Measurements from ENCODE around the gene CT83. TPM values are rescaled to one million over a fixed set of nuclear protein-coding genes. Genes with fewer than 3 reads are reported as not detected.

The CT83 gene
- not detected for total RNA-seq

- no peaks in the 10 kb centered on the region for H3K36me3 ChIP-seq (ENCODE audit: control insufficient read depth in 3 of 3, insufficient read depth in 3 of 3, low read length in 3 of 3)
- no peak within 1 kb of the TSS for H3K4me3 ChIP-seq (ENCODE audit: low read length in 3 of 3)
- no peak within 1 kb of the TSS for H3K9ac ChIP-seq (ENCODE audit: low read depth in 1 of 3, low read length in 3 of 3)
- H3K9me3 ChIP-seq (ENCODE audit: control insufficient read depth in 3 of 3, low read length in 3 of 3): no peaks in the 10 kb centered on the region
- H3K27ac ChIP-seq (ENCODE audit: low read depth, low read length): no peak within 1 kb of the TSS
- H3K27me3 ChIP-seq (ENCODE audit: control insufficient read depth in 3 of 3, insufficient read depth in 3 of 3, low read length in 3 of 3): no peaks in the 10 kb centered on the region
- H3K4me1 ChIP-seq (ENCODE audit: control insufficient read depth in 3 of 3, insufficient read depth in 3 of 3, low read length in 3 of 3): no peaks in the 10 kb centered on the region
These were observed at the start of gene CT83 for GRCh38 chrX:116462822-116463221. CT83 (minus strand) TSS chrX:116462976; CDS start chrX:116462856, 120 bp downstream.

- H3K27me3 ChIP-seq (ENCODE audit: control insufficient read depth in 3 of 3, insufficient read depth in 3 of 3, low read length in 3 of 3): no peaks in the 10 kb centered on the region
- no peaks in the 10 kb centered on the region for H3K36me3 ChIP-seq (ENCODE audit: control insufficient read depth in 3 of 3, insufficient read depth in 3 of 3, low read length in 3 of 3)
- H3K9ac ChIP-seq (ENCODE audit: low read depth in 1 of 3, low read length in 3 of 3): no peak overlapping the region
- no peaks in the 10 kb centered on the region for H3K4me1 ChIP-seq (ENCODE audit: control insufficient read depth in 3 of 3, insufficient read depth in 3 of 3, low read length in 3 of 3)
- no peaks in the 10 kb centered on the region for H3K9me3 ChIP-seq (ENCODE audit: control insufficient read depth in 3 of 3, low read length in 3 of 3)
- no peak overlapping the region for H3K27ac ChIP-seq (ENCODE audit: low read depth, low read length)
- no peak overlapping the region for H3K4me3 ChIP-seq (ENCODE audit: low read length in 3 of 3)
These were observed 37.0 kb upstream of the CT83 start for GRCh38 chrX:116499780-116500179.

GRCh38 chrX:116493271-116493670, 30.5 kb upstream of the CT83 start:
- Histone ChIP-seq H3K4me1 (ENCODE audit: control insufficient read depth in 3 of 3, insufficient read depth in 3 of 3, low read length in 3 of 3) (no peaks in the 10 kb centered on the region), H3K36me3 (ENCODE audit: control insufficient read depth in 3 of 3, insufficient read depth in 3 of 3, low read length in 3 of 3) (no peaks in the 10 kb centered on the region)

GRCh38 chrX:116490104-116490503, 27.3 kb upstream of the CT83 start:
- Histone ChIP-seq H3K4me3 (ENCODE audit: low read length in 3 of 3) (no peak overlapping the region), H3K27ac (ENCODE audit: low read depth, low read length) (no peak overlapping the region), H3K36me3 (ENCODE audit: control insufficient read depth in 3 of 3, insufficient read depth in 3 of 3, low read length in 3 of 3) (no peaks in the 10 kb centered on the region), H3K27me3 (ENCODE audit: control insufficient read depth in 3 of 3, insufficient read depth in 3 of 3, low read length in 3 of 3) (no peaks in the 10 kb centered on the region), H3K9ac (ENCODE audit: low read depth in 1 of 3, low read length in 3 of 3) (no peak overlapping the region), H3K4me1 (ENCODE audit: control insufficient read depth in 3 of 3, insufficient read depth in 3 of 3, low read length in 3 of 3) (no peaks in the 10 kb centered on the region), H3K9me3 (ENCODE audit: control insufficient read depth in 3 of 3, low read length in 3 of 3) (no peaks in the 10 kb centered on the region)

More at GRCh38 chrX:116493271-116493670, 30.5 kb upstream of the CT83 start:
- H3K9ac ChIP-seq (ENCODE audit: low read depth in 1 of 3, low read length in 3 of 3): no peak overlapping the region
- no peaks in the 10 kb centered on the region for H3K27me3 ChIP-seq (ENCODE audit: control insufficient read depth in 3 of 3, insufficient read depth in 3 of 3, low read length in 3 of 3)
- H3K4me3 ChIP-seq (ENCODE audit: low read length in 3 of 3): no peak overlapping the region
- H3K27ac ChIP-seq (ENCODE audit: low read depth, low read length): no peak overlapping the region
- no peaks in the 10 kb centered on the region for H3K9me3 ChIP-seq (ENCODE audit: control insufficient read depth in 3 of 3, low read length in 3 of 3)

- no peaks in the 10 kb centered on the region for H3K36me3 ChIP-seq (ENCODE audit: control insufficient read depth in 3 of 3, insufficient read depth in 3 of 3, low read length in 3 of 3)
- no peaks in the 10 kb centered on the region for H3K27me3 ChIP-seq (ENCODE audit: control insufficient read depth in 3 of 3, insufficient read depth in 3 of 3, low read length in 3 of 3)
- no peak overlapping the region for H3K27ac ChIP-seq (ENCODE audit: low read depth, low read length)
- no peaks in the 10 kb centered on the region for H3K9me3 ChIP-seq (ENCODE audit: control insufficient read depth in 3 of 3, low read length in 3 of 3)
- H3K4me3 ChIP-seq (ENCODE audit: low read length in 3 of 3): no peak overlapping the region
- no peaks in the 10 kb centered on the region for H3K4me1 ChIP-seq (ENCODE audit: control insufficient read depth in 3 of 3, insufficient read depth in 3 of 3, low read length in 3 of 3)
- H3K9ac ChIP-seq (ENCODE audit: low read depth in 1 of 3, low read length in 3 of 3): no peak overlapping the region
These were observed 17.3 kb upstream of the CT83 start for GRCh38 chrX:116480059-116480458.

- Histone ChIP-seq H3K9me3 (ENCODE audit: control insufficient read depth in 3 of 3, low read length in 3 of 3) (no peaks in the 10 kb centered on the region), H3K27ac (ENCODE audit: low read depth, low read length) (no peak overlapping the region), H3K4me3 (ENCODE audit: low read length in 3 of 3) (no peak overlapping the region), H3K9ac (ENCODE audit: low read depth in 1 of 3, low read length in 3 of 3) (no peak overlapping the region), H3K27me3 (ENCODE audit: control insufficient read depth in 3 of 3, insufficient read depth in 3 of 3, low read length in 3 of 3) (no peaks in the 10 kb centered on the region), H3K4me1 (ENCODE audit: control insufficient read depth in 3 of 3, insufficient read depth in 3 of 3, low read length in 3 of 3) (no peaks in the 10 kb centered on the region), H3K36me3 (ENCODE audit: control insufficient read depth in 3 of 3, insufficient read depth in 3 of 3, low read length in 3 of 3) (no peaks in the 10 kb centered on the region)
These were observed 13.6 kb downstream of the CT83 start for GRCh38 chrX:116449156-116449555.

- Histone ChIP-seq H3K27ac (ENCODE audit: low read depth, low read length) (no peak within 1 kb of the TSS), H3K27me3 (ENCODE audit: control insufficient read depth in 3 of 3, insufficient read depth in 3 of 3, low read length in 3 of 3) (no peaks in the 10 kb centered on the region), H3K4me1 (ENCODE audit: control insufficient read depth in 3 of 3, insufficient read depth in 3 of 3, low read length in 3 of 3) (no peaks in the 10 kb centered on the region), H3K4me3 (ENCODE audit: low read length in 3 of 3) (no peak within 1 kb of the TSS), H3K9ac (ENCODE audit: low read depth in 1 of 3, low read length in 3 of 3) (no peak within 1 kb of the TSS), H3K36me3 (ENCODE audit: control insufficient read depth in 3 of 3, insufficient read depth in 3 of 3, low read length in 3 of 3) (no peaks in the 10 kb centered on the region), H3K9me3 (ENCODE audit: control insufficient read depth in 3 of 3, low read length in 3 of 3) (no peaks in the 10 kb centered on the region)
These were observed 26.4 kb downstream of the CT83 start, which contains the start of gene SLC6A14 for GRCh38 chrX:116436358-116436816. SLC6A14 (plus strand) TSS chrX:116436606; CDS start chrX:116436710, 104 bp downstream.

GRCh38 chrX:116435597-116435996, 27.2 kb downstream of the CT83 start:
- H3K36me3 ChIP-seq (ENCODE audit: control insufficient read depth in 3 of 3, insufficient read depth in 3 of 3, low read length in 3 of 3): no peaks in the 10 kb centered on the region
- no peak overlapping the region for H3K9ac ChIP-seq (ENCODE audit: low read depth in 1 of 3, low read length in 3 of 3)
- no peaks in the 10 kb centered on the region for H3K9me3 ChIP-seq (ENCODE audit: control insufficient read depth in 3 of 3, low read length in 3 of 3)
- no peaks in the 10 kb centered on the region for H3K27me3 ChIP-seq (ENCODE audit: control insufficient read depth in 3 of 3, insufficient read depth in 3 of 3, low read length in 3 of 3)
- H3K27ac ChIP-seq (ENCODE audit: low read depth, low read length): no peak overlapping the region
- H3K4me1 ChIP-seq (ENCODE audit: control insufficient read depth in 3 of 3, insufficient read depth in 3 of 3, low read length in 3 of 3): no peaks in the 10 kb centered on the region
- H3K4me3 ChIP-seq (ENCODE audit: low read length in 3 of 3): no peak overlapping the region

- no peaks in the 10 kb centered on the region for H3K9me3 ChIP-seq (ENCODE audit: control insufficient read depth in 3 of 3, low read length in 3 of 3)
- no peaks in the 10 kb centered on the region for H3K27me3 ChIP-seq (ENCODE audit: control insufficient read depth in 3 of 3, insufficient read depth in 3 of 3, low read length in 3 of 3)
- no peaks in the 10 kb centered on the region for H3K36me3 ChIP-seq (ENCODE audit: control insufficient read depth in 3 of 3, insufficient read depth in 3 of 3, low read length in 3 of 3)
- H3K9ac ChIP-seq (ENCODE audit: low read depth in 1 of 3, low read length in 3 of 3): no peak overlapping the region
- no peak overlapping the region for H3K4me3 ChIP-seq (ENCODE audit: low read length in 3 of 3)
- no peaks in the 10 kb centered on the region for H3K4me1 ChIP-seq (ENCODE audit: control insufficient read depth in 3 of 3, insufficient read depth in 3 of 3, low read length in 3 of 3)
- H3K27ac ChIP-seq (ENCODE audit: low read depth, low read length): no peak overlapping the region
These were observed 34.8 kb downstream of the CT83 start for GRCh38 chrX:116427978-116428377.

- Histone ChIP-seq H3K9ac (ENCODE audit: low read depth in 1 of 3, low read length in 3 of 3) (no peak overlapping the region), H3K36me3 (ENCODE audit: control insufficient read depth in 3 of 3, insufficient read depth in 3 of 3, low read length in 3 of 3) (no peaks in the 10 kb centered on the region), H3K27me3 (ENCODE audit: control insufficient read depth in 3 of 3, insufficient read depth in 3 of 3, low read length in 3 of 3) (no peaks in the 10 kb centered on the region), H3K4me1 (ENCODE audit: control insufficient read depth in 3 of 3, insufficient read depth in 3 of 3, low read length in 3 of 3) (no peaks in the 10 kb centered on the region), H3K9me3 (ENCODE audit: control insufficient read depth in 3 of 3, low read length in 3 of 3) (no peaks in the 10 kb centered on the region), H3K4me3 (ENCODE audit: low read length in 3 of 3) (no peak overlapping the region), H3K27ac (ENCODE audit: low read depth, low read length) (no peak overlapping the region)
These were observed 44.8 kb downstream of the CT83 start for GRCh38 chrX:116417968-116418367.

- no peak overlapping the region for H3K4me3 ChIP-seq (ENCODE audit: low read length in 3 of 3)
- H3K9ac ChIP-seq (ENCODE audit: low read depth in 1 of 3, low read length in 3 of 3): no peak overlapping the region
- H3K4me1 ChIP-seq (ENCODE audit: control insufficient read depth in 3 of 3, insufficient read depth in 3 of 3, low read length in 3 of 3): no peaks in the 10 kb centered on the region
- no peaks in the 10 kb centered on the region for H3K27me3 ChIP-seq (ENCODE audit: control insufficient read depth in 3 of 3, insufficient read depth in 3 of 3, low read length in 3 of 3)
- no peaks in the 10 kb centered on the region for H3K36me3 ChIP-seq (ENCODE audit: control insufficient read depth in 3 of 3, insufficient read depth in 3 of 3, low read length in 3 of 3)
- no peak overlapping the region for H3K27ac ChIP-seq (ENCODE audit: low read depth, low read length)
- H3K9me3 ChIP-seq (ENCODE audit: control insufficient read depth in 3 of 3, low read length in 3 of 3): no peaks in the 10 kb centered on the region
These were observed 45.6 kb downstream of the CT83 start for GRCh38 chrX:116417214-116417613.

All from skeletal muscle tissue (tissue), 4 donors.